HG02938 (cell line): ENCODE data around the gene TRIM52.

Experiments
- ATAC-seq: cut with Tn5 transposase; IDR thresholded peaks from one replicate; pipeline ENCODE4 v1.9.1; 2021; ENCODE audit warnings: mild to moderate bottlenecking, moderate library complexity; ENCODE audit not compliant: unreplicated experiment

The TRIM52 gene

GRCh38 chr5:181259283-181259682 is 1.7 kb downstream of the TRIM52 start:
- no peak for ATAC-seq

GRCh38 chr5:181258576-181258975 is 2.4 kb downstream of the TRIM52 start:
- no peak for ATAC-seq

- ATAC-seq = no peak
Measured at GRCh38 chr5:181255836-181256578, 4.9 kb downstream of the TRIM52 start.

- ATAC-seq = no peak
Measured at GRCh38 chr5:181255276-181255675, 5.7 kb downstream of the TRIM52 start.

GRCh38 chr5:181248277-181248676 is 12.7 kb downstream of the TRIM52 start:
- ATAC-seq = no peak

GRCh38 chr5:181246276-181247049 is 14.5 kb downstream of the TRIM52 start:
- peak; percentile 39 for ATAC-seq

GRCh38 chr5:181245427-181246275 is 15.3 kb downstream of the TRIM52 start:
- no peak for ATAC-seq

- peak; percentile 56 for ATAC-seq
Measured at GRCh38 chr5:181243564-181244343, 17.2 kb downstream of the TRIM52 start, which contains the start of gene RACK1. Gene RACK1 (minus strand): TSS chr5:181243906. CDS start chr5:181243800, 106 bp downstream.

- ATAC-seq = no peak
Measured at GRCh38 chr5:181243018-181243563, 17.9 kb downstream of the TRIM52 start.

GRCh38 chr5:181242031-181242451 is 18.9 kb downstream of the TRIM52 start:
- ATAC-seq = no peak

GRCh38 chr5:181241393-181241975 is 19.5 kb downstream of the TRIM52 start:
- no peak for ATAC-seq

- ATAC-seq = no peak
Measured at GRCh38 chr5:181239062-181239663, 21.8 kb downstream of the TRIM52 start.

GRCh38 chr5:181237729-181238385 is 23.1 kb downstream of the TRIM52 start:
- ATAC-seq = no peak

- ATAC-seq = no peak
Measured at GRCh38 chr5:181236954-181237641, 23.8 kb downstream of the TRIM52 start.

- ATAC-seq = no peak
Measured at GRCh38 chr5:181236471-181236870, 24.5 kb downstream of the TRIM52 start.

- ATAC-seq = no peak
Measured at GRCh38 chr5:181235689-181236366, 25.1 kb downstream of the TRIM52 start.

- no peak for ATAC-seq
Measured at GRCh38 chr5:181235323-181235688, 25.6 kb downstream of the TRIM52 start.
